ENCODE data around the gene STXBP1.

STXBP1 gene

GRCh38 chr9:127664678-127665507 is 52.8 kb downstream of the STXBP1 start:
- Histone ChIP-seq H3K9me3 (replicated peaks; ENCODE audit: low read length) (no peaks in the 10 kb centered on the region), H3K9ac (ENCODE audit: low read depth, low read length) (no peak overlapping the region), H3K4me2 (ENCODE audit: low read length) (no peak overlapping the region), H3K36me3 (ENCODE audit: insufficient read depth, low read length) (peaks cover 47% of the 10 kb centered on the region), H3K4me3 (ENCODE audit: low read length) (no peak overlapping the region), H3K27me3 (ENCODE audit: control insufficient read depth, insufficient read depth, low read length) (no peaks in the 10 kb centered on the region), H3K4me1 (ENCODE audit: control insufficient read depth, insufficient read depth, low read length) (no peaks in the 10 kb centered on the region)

- H3K4me1 ChIP-seq (ENCODE audit: control insufficient read depth, insufficient read depth, low read length), result no peaks in the 10 kb centered on the region
- no peaks in the 10 kb centered on the region for H3K9me3 ChIP-seq (replicated peaks; ENCODE audit: low read length)
- no peak overlapping the region for H3K9ac ChIP-seq (ENCODE audit: low read depth, low read length)
- no peaks in the 10 kb centered on the region for H3K27me3 ChIP-seq (ENCODE audit: control insufficient read depth, insufficient read depth, low read length)
- peaks cover 46% of the 10 kb centered on the region for H3K36me3 ChIP-seq (ENCODE audit: insufficient read depth, low read length)
- H3K4me2 ChIP-seq (ENCODE audit: low read length), result no peak overlapping the region
- no peak overlapping the region for H3K4me3 ChIP-seq (ENCODE audit: low read length)
Measured at GRCh38 chr9:127667127-127667844, 55.2 kb downstream of the STXBP1 start.

GRCh38 chr9:127667906-127668305 is 55.8 kb downstream of the STXBP1 start:
- H3K4me3 ChIP-seq (ENCODE audit: low read length), result no peak overlapping the region
- no peaks in the 10 kb centered on the region for H3K27me3 ChIP-seq (ENCODE audit: control insufficient read depth, insufficient read depth, low read length)
- no peaks in the 10 kb centered on the region for H3K9me3 ChIP-seq (replicated peaks; ENCODE audit: low read length)
- H3K9ac ChIP-seq (ENCODE audit: low read depth, low read length), result no peak overlapping the region
- no peaks in the 10 kb centered on the region for H3K4me1 ChIP-seq (ENCODE audit: control insufficient read depth, insufficient read depth, low read length)
- no peak overlapping the region for H3K4me2 ChIP-seq (ENCODE audit: low read length)
- peaks cover 49% of the 10 kb centered on the region for H3K36me3 ChIP-seq (ENCODE audit: insufficient read depth, low read length)

GRCh38 chr9:127673234-127673633 is 61.2 kb downstream of the STXBP1 start:
- no peaks in the 10 kb centered on the region for H3K4me1 ChIP-seq (ENCODE audit: control insufficient read depth, insufficient read depth, low read length)
- H3K9ac ChIP-seq (ENCODE audit: low read depth, low read length), result no peak overlapping the region
- no peaks in the 10 kb centered on the region for H3K9me3 ChIP-seq (replicated peaks; ENCODE audit: low read length)
- no peak overlapping the region for H3K4me3 ChIP-seq (ENCODE audit: low read length)
- H3K36me3 ChIP-seq (ENCODE audit: insufficient read depth, low read length), result peaks cover 50% of the 10 kb centered on the region
- H3K4me2 ChIP-seq (ENCODE audit: low read length), result no peak overlapping the region
- no peaks in the 10 kb centered on the region for H3K27me3 ChIP-seq (ENCODE audit: control insufficient read depth, insufficient read depth, low read length)

- Histone ChIP-seq H3K4me1 (ENCODE audit: control insufficient read depth, insufficient read depth, low read length) (no peaks in the 10 kb centered on the region), H3K36me3 (ENCODE audit: insufficient read depth, low read length) (peaks cover 59% of the 10 kb centered on the region), H3K4me3 (ENCODE audit: low read length) (no peak overlapping the region)
Measured at GRCh38 chr9:127676638-127677037, 64.6 kb downstream of the STXBP1 start.

GRCh38 chr9:127679506-127679905 is 67.4 kb downstream of the STXBP1 start:
- Histone ChIP-seq H3K4me1 (ENCODE audit: control insufficient read depth, insufficient read depth, low read length) (peaks cover 6% of the 10 kb centered on the region), H3K9me3 (replicated peaks; ENCODE audit: low read length) (no peaks in the 10 kb centered on the region), H3K4me2 (ENCODE audit: low read length) (no peak overlapping the region), H3K27me3 (ENCODE audit: control insufficient read depth, insufficient read depth, low read length) (no peaks in the 10 kb centered on the region), H3K36me3 (ENCODE audit: insufficient read depth, low read length) (peaks cover 64% of the 10 kb centered on the region), H3K4me3 (ENCODE audit: low read length) (no peak overlapping the region), H3K9ac (ENCODE audit: low read depth, low read length) (no peak overlapping the region)

More at GRCh38 chr9:127676638-127677037, 64.6 kb downstream of the STXBP1 start:
- no peaks in the 10 kb centered on the region for H3K9me3 ChIP-seq (replicated peaks; ENCODE audit: low read length)
- H3K4me2 ChIP-seq (ENCODE audit: low read length), result no peak overlapping the region
- H3K9ac ChIP-seq (ENCODE audit: low read depth, low read length), result no peak overlapping the region
- no peaks in the 10 kb centered on the region for H3K27me3 ChIP-seq (ENCODE audit: control insufficient read depth, insufficient read depth, low read length)

- H3K9ac ChIP-seq (ENCODE audit: low read depth, low read length), result no peak overlapping the region
- H3K4me1 ChIP-seq (ENCODE audit: control insufficient read depth, insufficient read depth, low read length), result peaks cover 11% of the 10 kb centered on the region
- peaks cover 59% of the 10 kb centered on the region for H3K36me3 ChIP-seq (ENCODE audit: insufficient read depth, low read length)
- no peak overlapping the region for H3K4me2 ChIP-seq (ENCODE audit: low read length)
- no peaks in the 10 kb centered on the region for H3K9me3 ChIP-seq (replicated peaks; ENCODE audit: low read length)
- H3K4me3 ChIP-seq (ENCODE audit: low read length), result no peak overlapping the region
- H3K27me3 ChIP-seq (ENCODE audit: control insufficient read depth, insufficient read depth, low read length), result no peaks in the 10 kb centered on the region
Measured at GRCh38 chr9:127680226-127680625, 68.1 kb downstream of the STXBP1 start.

GRCh38 chr9:127680846-127681245 is 68.8 kb downstream of the STXBP1 start:
- no peak overlapping the region for H3K4me2 ChIP-seq (ENCODE audit: low read length)
- peaks cover 53% of the 10 kb centered on the region for H3K36me3 ChIP-seq (ENCODE audit: insufficient read depth, low read length)
- no peaks in the 10 kb centered on the region for H3K9me3 ChIP-seq (replicated peaks; ENCODE audit: low read length)

GRCh38 chr9:127682351-127683136 is 70.5 kb downstream of the STXBP1 start:
- no peaks in the 10 kb centered on the region for H3K9me3 ChIP-seq (replicated peaks; ENCODE audit: low read length)
- H3K27me3 ChIP-seq (ENCODE audit: control insufficient read depth, insufficient read depth, low read length), result no peaks in the 10 kb centered on the region
- H3K9ac ChIP-seq (ENCODE audit: low read depth, low read length), result no peak overlapping the region
- H3K4me2 ChIP-seq (ENCODE audit: low read length), result no peak overlapping the region
- no peak overlapping the region for H3K4me3 ChIP-seq (ENCODE audit: low read length)
- H3K4me1 ChIP-seq (ENCODE audit: control insufficient read depth, insufficient read depth, low read length), result peaks cover 11% of the 10 kb centered on the region
- peaks cover 42% of the 10 kb centered on the region for H3K36me3 ChIP-seq (ENCODE audit: insufficient read depth, low read length)

More at GRCh38 chr9:127680846-127681245, 68.8 kb downstream of the STXBP1 start:
- Histone ChIP-seq H3K4me1 (ENCODE audit: control insufficient read depth, insufficient read depth, low read length) (peaks cover 11% of the 10 kb centered on the region), H3K4me3 (ENCODE audit: low read length) (no peak overlapping the region), H3K27me3 (ENCODE audit: control insufficient read depth, insufficient read depth, low read length) (no peaks in the 10 kb centered on the region), H3K9ac (ENCODE audit: low read depth, low read length) (no peak overlapping the region)

- peaks cover 38% of the 10 kb centered on the region for H3K36me3 ChIP-seq (ENCODE audit: insufficient read depth, low read length)
- H3K9ac ChIP-seq (ENCODE audit: low read depth, low read length), result no peak overlapping the region
- no peak overlapping the region for H3K4me3 ChIP-seq (ENCODE audit: low read length)
- no peaks in the 10 kb centered on the region for H3K27me3 ChIP-seq (ENCODE audit: control insufficient read depth, insufficient read depth, low read length)
- H3K4me2 ChIP-seq (ENCODE audit: low read length), result no peak overlapping the region
- H3K4me1 ChIP-seq (ENCODE audit: control insufficient read depth, insufficient read depth, low read length), result peaks cover 11% of the 10 kb centered on the region
- no peaks in the 10 kb centered on the region for H3K9me3 ChIP-seq (replicated peaks; ENCODE audit: low read length)
Measured at GRCh38 chr9:127683723-127684122, 71.6 kb downstream of the STXBP1 start.

- peaks cover 11% of the 10 kb centered on the region for H3K4me1 ChIP-seq (ENCODE audit: control insufficient read depth, insufficient read depth, low read length)
- no peaks in the 10 kb centered on the region for H3K27me3 ChIP-seq (ENCODE audit: control insufficient read depth, insufficient read depth, low read length)
- peaks cover 46% of the 10 kb centered on the region for H3K36me3 ChIP-seq (ENCODE audit: insufficient read depth, low read length)
- no peaks in the 10 kb centered on the region for H3K9me3 ChIP-seq (replicated peaks; ENCODE audit: low read length)
- no peak overlapping the region for H3K4me3 ChIP-seq (ENCODE audit: low read length)
- no peak overlapping the region for H3K9ac ChIP-seq (ENCODE audit: low read depth, low read length)
- no peak overlapping the region for H3K4me2 ChIP-seq (ENCODE audit: low read length)
Measured at GRCh38 chr9:127684576-127684975, 72.5 kb downstream of the STXBP1 start.
